Stimulated activated CD4-positive, alpha-beta T cell treated with anti-CD3 and anti-CD28 coated beads, Interleukin-4, amount 100 ng/mL, for 24 hours (primary cell): Measurements from ENCODE around the gene ACTR2.
"Not testable (repeated sequence)": the region's sequence is repeated elsewhere in the genome, so short reads cannot be mapped to it uniquely, and the experiment has no call there.

ENCODE experiments used
- DNase-seq: peaks from one replicate; pipeline ENCODE4 v3.0.0-alpha.2; 2020

Gene ACTR2

DNA sequence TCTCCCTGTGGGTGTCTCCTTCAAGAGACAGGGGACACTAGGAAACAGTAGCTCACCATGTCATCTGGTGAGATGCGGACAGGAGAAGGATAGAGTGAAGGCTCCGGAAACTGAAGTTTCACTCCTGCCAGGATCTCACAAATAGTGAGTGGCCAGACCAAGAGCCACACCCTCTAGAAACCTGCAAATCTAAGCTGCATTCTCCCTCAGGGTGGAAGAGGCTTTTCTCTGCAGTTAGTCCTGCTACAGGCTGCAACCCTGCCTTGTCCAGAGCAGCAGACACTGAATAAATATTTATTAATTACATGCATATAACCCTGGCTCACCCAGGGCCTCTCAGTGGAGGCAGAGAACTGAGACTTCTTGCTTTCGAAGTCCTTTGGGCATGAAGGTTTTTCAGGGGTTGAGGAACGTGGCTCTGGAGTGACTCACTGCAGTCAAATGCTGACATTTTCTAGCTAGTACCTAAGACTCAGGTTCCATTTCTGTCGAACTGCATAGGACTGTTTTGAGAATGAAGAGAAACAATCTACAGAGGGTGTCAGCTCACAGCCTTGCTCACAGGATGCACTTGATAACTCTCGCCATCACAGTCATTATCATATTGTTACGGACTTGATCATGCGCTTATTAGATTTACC, 87.3 kb downstream of the ACTR2 start:
- DNase-seq = no peak

DNA sequence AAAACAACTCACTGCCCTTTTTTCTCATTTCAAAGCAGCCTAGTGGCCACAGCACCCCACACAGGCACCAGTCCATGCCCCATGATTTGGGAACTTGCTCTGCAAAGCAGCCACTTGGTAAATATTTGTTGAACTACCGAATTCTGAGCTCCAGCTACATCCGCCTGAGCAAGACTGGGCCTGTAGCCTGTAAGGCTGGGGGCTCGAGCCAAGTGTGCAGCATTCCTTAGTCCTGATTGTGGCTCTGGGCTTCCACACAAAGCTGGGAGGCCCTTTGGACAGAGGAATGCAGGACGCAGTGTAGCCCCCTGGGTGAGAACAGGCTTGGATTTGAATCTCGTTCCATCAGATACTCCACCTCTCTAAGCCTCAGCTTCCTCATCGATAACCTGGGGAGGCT, 88.4 kb downstream of the ACTR2 start:
- no peak for DNase-seq

DNA sequence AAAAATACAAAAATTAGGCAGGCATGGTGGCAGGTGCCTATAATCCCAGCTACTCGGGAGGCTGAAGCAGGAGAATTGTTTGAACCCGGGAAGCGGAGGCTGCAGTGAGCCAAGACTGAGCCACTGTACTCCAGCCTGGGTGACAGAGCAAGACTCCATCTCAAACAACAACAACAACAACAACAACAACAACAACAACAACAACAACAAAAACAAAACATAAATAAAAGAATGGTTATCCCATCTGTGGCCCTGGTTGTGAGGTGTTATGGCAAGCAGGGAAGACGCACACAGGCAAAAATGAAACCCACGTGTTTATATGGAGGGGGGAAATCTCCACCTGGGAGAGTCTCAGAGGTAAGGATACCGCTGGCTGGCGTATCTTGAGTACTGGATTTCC, 89.7 kb downstream of the ACTR2 start:
- DNase-seq = not testable (repeated sequence)

DNA sequence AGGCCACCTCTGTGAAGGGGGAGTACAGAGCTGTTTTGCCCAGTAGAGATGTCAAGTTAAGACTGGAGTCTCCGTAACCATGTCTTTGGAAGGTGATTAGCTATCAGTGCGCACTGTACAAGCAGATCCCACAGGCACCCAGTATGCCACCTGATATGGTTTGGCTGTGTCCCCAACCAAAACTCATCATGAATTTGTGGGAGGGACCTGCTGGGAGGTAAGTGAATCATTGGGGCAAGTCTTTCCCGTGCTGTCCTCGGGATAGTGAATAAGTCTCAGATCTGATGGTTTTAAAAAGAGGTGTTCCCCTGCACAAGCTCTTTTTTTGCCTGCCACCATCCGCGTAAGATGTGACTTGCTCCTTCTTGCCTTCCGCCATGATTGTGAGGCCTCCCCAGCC, 90.2 kb downstream of the ACTR2 start:
- DNase-seq = no peak

DNA sequence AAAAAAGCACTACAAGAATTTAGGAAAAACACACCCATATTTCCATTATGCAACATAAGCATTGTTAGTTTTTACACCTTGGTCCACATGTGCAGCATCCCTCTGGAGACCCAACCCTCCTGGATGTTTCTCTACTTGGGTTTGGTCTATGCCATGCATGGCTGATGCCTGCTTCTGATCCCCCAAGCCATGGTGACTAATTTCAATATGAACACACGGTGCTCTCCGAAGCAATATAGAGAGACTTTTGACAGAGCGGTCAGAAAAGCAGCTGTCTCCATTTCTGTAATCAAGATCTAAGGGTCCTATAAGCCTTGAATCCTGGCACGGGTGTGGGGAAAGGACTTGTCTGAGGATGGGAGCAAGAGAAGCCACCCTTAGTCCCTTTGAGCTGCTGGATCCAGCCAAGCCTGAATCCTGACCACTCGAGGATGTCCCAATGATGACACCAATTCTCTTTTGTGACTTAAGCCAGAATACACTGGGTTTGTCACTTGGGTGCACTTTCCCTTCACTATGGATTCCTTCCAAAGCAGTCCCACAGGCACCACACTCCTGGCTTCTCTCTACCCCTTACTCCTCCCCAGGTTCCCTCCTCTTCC, 91.5 kb downstream of the ACTR2 start:
- no peak for DNase-seq

DNA sequence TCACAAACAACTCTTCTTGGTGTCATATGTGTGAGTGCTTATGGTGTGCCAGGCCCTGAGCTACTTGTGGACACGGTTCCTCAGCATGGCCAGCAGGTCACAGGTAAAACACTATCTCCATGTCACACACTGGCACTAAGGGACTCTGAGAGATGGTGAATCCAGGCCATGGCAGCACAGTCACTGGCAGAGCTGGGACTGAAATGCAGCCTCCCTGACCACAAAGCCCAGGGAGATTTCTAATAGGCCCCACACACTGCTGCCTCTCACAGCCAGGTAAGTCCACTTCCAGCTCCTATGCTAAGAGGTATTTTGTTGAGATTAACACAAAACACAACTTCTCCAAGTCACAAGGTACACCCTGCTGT, 92.0 kb downstream of the ACTR2 start:
- no peak for DNase-seq

DNA sequence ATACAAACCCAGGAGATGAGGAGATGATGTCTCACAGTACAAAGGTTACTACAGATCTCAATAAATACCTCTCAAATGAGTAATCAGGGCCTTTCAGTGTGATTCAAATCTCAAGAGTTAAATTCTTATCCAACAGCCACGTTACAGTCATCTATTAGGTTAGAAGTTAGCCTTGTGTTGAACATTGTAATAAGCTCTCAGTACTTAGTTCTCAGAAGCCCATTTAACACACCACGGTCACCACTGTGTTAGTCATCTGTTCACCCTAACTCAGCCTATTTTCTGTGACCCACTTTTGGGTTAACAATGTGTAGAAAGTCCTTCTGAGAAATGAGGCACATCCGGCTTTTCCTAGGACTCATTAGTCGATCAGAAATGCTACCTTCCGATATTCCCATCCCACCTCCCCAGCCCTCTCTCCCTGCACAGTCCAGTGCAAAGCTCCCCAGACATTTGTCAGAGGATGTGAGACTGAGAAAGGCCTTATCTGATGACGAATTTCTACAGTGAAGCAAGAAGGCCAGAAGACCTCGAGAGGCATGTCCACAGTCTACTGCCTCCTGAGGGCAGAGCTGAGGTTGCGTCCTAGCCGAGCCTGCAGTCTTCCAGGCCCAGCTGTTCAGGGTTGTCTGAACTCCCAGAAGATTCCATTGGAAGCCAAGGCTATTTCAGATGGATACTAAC, 92.6 kb downstream of the ACTR2 start:
- DNase-seq = peak; percentile 22
